Measurements from ENCODE around the gene CLRN2. TPM values are rescaled to one million over a fixed set of nuclear protein-coding genes. Genes with fewer than 3 reads are reported as not detected.

Gene CLRN2
- total RNA-seq, 1 experiment from 2014 or later = not detected

DNA sequence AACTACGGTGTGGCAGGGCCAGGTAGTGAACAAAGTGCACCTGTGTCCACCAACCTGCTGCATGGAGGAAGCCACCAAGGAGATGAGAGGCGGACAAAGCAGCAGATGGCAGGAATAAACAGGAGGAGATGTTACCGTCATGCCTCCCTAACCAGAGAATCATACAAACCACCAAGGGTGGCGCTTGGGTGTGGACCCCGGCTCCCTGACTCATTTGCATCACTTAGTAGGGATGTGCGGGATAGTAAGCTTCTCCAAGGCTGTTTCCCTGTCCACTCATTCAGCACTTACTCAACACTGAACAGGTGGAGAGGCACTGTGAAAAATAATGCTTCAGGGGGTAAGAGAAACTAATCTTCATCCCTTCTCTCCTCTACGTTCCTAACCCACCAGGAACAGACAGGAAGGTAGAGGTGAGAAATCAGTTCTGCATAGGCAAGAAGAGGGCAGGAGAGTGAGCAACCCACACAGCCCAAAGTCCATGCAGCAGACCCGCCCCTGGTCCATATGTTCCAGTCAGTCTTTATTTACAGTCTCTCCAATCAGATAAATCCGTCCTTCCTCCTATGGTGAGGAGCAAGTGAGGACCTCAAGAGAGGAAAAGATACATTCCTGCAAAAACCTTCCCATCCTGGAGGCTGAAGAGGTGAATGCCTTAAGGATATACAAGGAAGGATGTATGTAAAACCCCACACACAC, 37.0 kb upstream of the CLRN2 start:
- TF ChIP-seq EZH2 (IDR thresholded peaks at IDR 0.05) (no peak), SRF (IDR thresholded peaks at IDR 0.05; ENCODE audit: low read depth) (no peak), ZBTB33 (IDR thresholded peaks at IDR 0.05; ENCODE audit: extremely low read depth, insufficient replicate concordance, low read length) (no peak), CEBPB (IDR thresholded peaks at IDR 0.05; ENCODE audit: low read depth) (no peak), CBX3 (IDR thresholded peaks at IDR 0.05; ENCODE audit: low read depth) (no peak), YY1 (IDR thresholded peaks at IDR 0.05; ENCODE audit: extremely low read depth, insufficient replicate concordance, low read depth, low read length) (no peak), POLR2A (IDR thresholded peaks at IDR 0.05; ENCODE audit: borderline replicate concordance, extremely low read depth, insufficient read depth, insufficient read length) (no peak), JUND (IDR thresholded peaks at IDR 0.05) (no peak), CTCF (IDR thresholded peaks at IDR 0.05 in 2 of 3, conservative IDR thresholded peaks at IDR 0.05 in 1 of 3; ENCODE audit: borderline replicate concordance in 1 of 3, insufficient read depth in 1 of 3, low read depth in 2 of 3, low read length in 2 of 3) (no peak), ZNF274 (IDR thresholded peaks at IDR 0.05; ENCODE audit: low read depth, low read length) (no peak), POLR2AphosphoS5 (IDR thresholded peaks at IDR 0.05; ENCODE audit: low read depth, low read length) (no peak), ATF3 (IDR thresholded peaks at IDR 0.05) (no peak)
- Histone ChIP-seq H3K9me2 (ENCODE audit: insufficient read depth) (no peaks in the 10 kb centered on the region), H3K36me3 (ENCODE audit: control insufficient read depth in 1 of 2, insufficient read depth in 2 of 2, low read length in 2 of 2) (no peaks in the 10 kb centered on the region), H3K4me2 (ENCODE audit: low read length) (no peak overlapping the region), H3K4me3 (replicated peaks in 1 of 2; ENCODE audit: low read depth in 1 of 2, low read length in 2 of 2) (no peak overlapping the region), H3K27me3 (ENCODE audit: insufficient read depth, low read length) (no peaks in the 10 kb centered on the region), H3K79me2 (ENCODE audit: insufficient read depth, low read length) (no peaks in the 10 kb centered on the region), H4K20me1 (ENCODE audit: insufficient read depth) (no peaks in the 10 kb centered on the region), H3K9me3 (ENCODE audit: control insufficient read depth in 1 of 2, insufficient read depth in 1 of 2, low read depth in 1 of 2, low read length in 2 of 2) (no peaks in the 10 kb centered on the region), H3K4me1 (ENCODE audit: control insufficient read depth in 1 of 2, insufficient read depth in 2 of 2, low read length in 2 of 2) (no peaks in the 10 kb centered on the region), H3K9ac (ENCODE audit: low read length) (no peak overlapping the region), H3K27ac (ENCODE audit: low read depth, low read length) (no peak overlapping the region), H2AFZ (ENCODE audit: low read depth, low read length, poor library complexity, severe bottlenecking) (no peak overlapping the region)
- intact Hi-C loops (cut with micrococcal nuclease) = no loop called here
- ChIA-PET POLR2A (no interaction called here), RAD21 (ENCODE audit: low non-redundant PET in 1 of 2, low total read pairs in 2 of 2, uncharacterized antibody in 2 of 2, unreplicated experiment in 2 of 2) (no interaction called here), CTCF (no interaction called here)
- ATAC-seq (no peak), DNase-seq (ENCODE audit: low read depth, low spot score) (no peak)
- BruUV-seq (replicated peaks) = no TSS peak

Data from HCT116 (cell line).